Activated B cell treated with CpG ODN at 0.5 μM for 24 hours (primary cell): ENCODE results near the gene TNPO1. TPM values are rescaled to one million over a fixed set of nuclear protein-coding genes. Genes with fewer than 3 reads are reported as not detected.

Source experiments
- ATAC-seq: fragments of 200-7000 bp; cut with Tn5 transposase; one replicate; pipeline ENCODE4 v1.10.0; 2021; ENCODE audit warnings: low read depth, mild to moderate bottlenecking, moderate library complexity
- CTCF ChIA-PET: fragments of 350-600 bp; sonication (Branson Sonifier 250); formaldehyde crosslinking; loops from one replicate; lab custom pipeline; 2021; ENCODE audit warnings: antibody characterized with exemption; lab: Charles Lee
- POLR2A ChIA-PET: fragments of 350-600 bp; sonication (Branson Sonifier 250); formaldehyde crosslinking; loops from one replicate; lab custom pipeline; 2021; ENCODE audit warnings: antibody characterized with exemption; lab: Charles Lee
- DNase-seq: peaks from one replicate; pipeline ENCODE4 v3.0.0; 2022
- H3K27ac Mint-ChIP-seq: one replicate; pipeline ENCODE4 v1.8.0; 2020; ENCODE audit warnings: mixed read lengths
- H3K27me3 Mint-ChIP-seq: one replicate; pipeline ENCODE4 v1.8.0; 2021; ENCODE audit warnings: mixed read lengths
- H3K36me3 Mint-ChIP-seq: one replicate; pipeline ENCODE4 v1.8.0; 2021; ENCODE audit warnings: low read depth, mixed read lengths
- H3K4me1 Mint-ChIP-seq: one replicate; pipeline ENCODE4 v1.8.0; 2021; ENCODE audit warnings: mixed read lengths
- H3K4me3 Mint-ChIP-seq: one replicate; pipeline ENCODE4 v1.8.0; 2020; ENCODE audit warnings: mild to moderate bottlenecking, mixed read lengths
- H3K9me3 Mint-ChIP-seq: one replicate; pipeline ENCODE4 v1.8.0; 2020; ENCODE audit warnings: mixed read lengths
- intact Hi-C: fragments of 100-400 bp; cut with micrococcal nuclease; formaldehyde crosslinking; loops from one replicate; pipeline ENCODE4 v1.15.1; 2024
- total RNA-seq: library from RNA; stranded (reverse); gene quantifications from 2 replicates; pipeline ENCODE4 v1.2.3, GENCODE V29; 2022
- TF ChIP-seq, protein P1 (sequence below): fragments of 200-600 bp; IDR thresholded peaks from one replicate; pipeline ENCODE4 v1.8.0; 2022; ENCODE audit warnings: antibody characterized with exemption, mild to moderate bottlenecking

Gene TNPO1
- total RNA-seq, 1 donor from 2014 or later: 109 TPM

DNA sequence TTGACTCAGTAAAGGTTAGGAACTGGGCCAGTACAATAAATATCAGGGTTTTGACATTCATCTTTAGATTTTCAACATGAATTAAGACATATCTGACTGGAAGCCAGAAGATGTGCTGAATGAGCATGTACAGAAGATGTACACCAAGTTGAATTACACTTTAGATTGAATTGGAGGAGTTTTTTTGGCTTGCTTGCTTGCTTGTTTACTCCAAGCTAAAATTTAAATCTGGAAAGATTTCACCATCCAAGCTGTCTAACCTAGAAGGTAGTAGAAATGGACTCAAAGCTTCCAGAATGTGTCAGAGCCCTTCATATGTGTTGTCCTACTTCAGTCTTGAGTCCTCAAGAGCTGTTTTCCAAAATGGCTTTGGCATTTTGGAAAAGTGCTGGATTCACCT is 90.3 kb downstream of the TNPO1 start:
- Mint-ChIP-seq H3K27ac (no peak overlapping the region), H3K4me1 (no peaks in the 10 kb centered on the region), H3K27me3 (no peaks in the 10 kb centered on the region), H3K9me3 (no peaks in the 10 kb centered on the region), H3K4me3 (no peak overlapping the region), H3K36me3 (peaks cover 69% of the 10 kb centered on the region)
- intact Hi-C loops: no loop called here
- DNase-seq (no peak), ATAC-seq (no peak)
- TF ChIP-seq, protein P1, sequence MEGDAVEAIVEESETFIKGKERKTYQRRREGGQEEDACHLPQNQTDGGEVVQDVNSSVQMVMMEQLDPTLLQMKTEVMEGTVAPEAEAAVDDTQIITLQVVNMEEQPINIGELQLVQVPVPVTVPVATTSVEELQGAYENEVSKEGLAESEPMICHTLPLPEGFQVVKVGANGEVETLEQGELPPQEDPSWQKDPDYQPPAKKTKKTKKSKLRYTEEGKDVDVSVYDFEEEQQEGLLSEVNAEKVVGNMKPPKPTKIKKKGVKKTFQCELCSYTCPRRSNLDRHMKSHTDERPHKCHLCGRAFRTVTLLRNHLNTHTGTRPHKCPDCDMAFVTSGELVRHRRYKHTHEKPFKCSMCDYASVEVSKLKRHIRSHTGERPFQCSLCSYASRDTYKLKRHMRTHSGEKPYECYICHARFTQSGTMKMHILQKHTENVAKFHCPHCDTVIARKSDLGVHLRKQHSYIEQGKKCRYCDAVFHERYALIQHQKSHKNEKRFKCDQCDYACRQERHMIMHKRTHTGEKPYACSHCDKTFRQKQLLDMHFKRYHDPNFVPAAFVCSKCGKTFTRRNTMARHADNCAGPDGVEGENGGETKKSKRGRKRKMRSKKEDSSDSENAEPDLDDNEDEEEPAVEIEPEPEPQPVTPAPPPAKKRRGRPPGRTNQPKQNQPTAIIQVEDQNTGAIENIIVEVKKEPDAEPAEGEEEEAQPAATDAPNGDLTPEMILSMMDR: no peak
- CTCF ChIA-PET: no interaction called here
- POLR2A ChIA-PET: interaction anchor here (0.5 kb wide), 1 partner anchor 8 kb away, joined by 5 read pairs; no protein-coding TSS in a partner anchor

- TF ChIP-seq, protein P1: no peak
- DNase-seq (no peak), ATAC-seq (no peak)
- Mint-ChIP-seq H3K36me3 (peaks cover 55% of the 10 kb centered on the region), H3K27me3 (no peaks in the 10 kb centered on the region), H3K27ac (no peak overlapping the region), H3K4me1 (no peaks in the 10 kb centered on the region), H3K9me3 (no peaks in the 10 kb centered on the region), H3K4me3 (no peak overlapping the region)
- intact Hi-C loops: no loop called here
- CTCF ChIA-PET: no interaction called here
- POLR2A ChIA-PET: interaction anchor here (0.7 kb wide), 1 partner anchor 48 kb away, joined by 4 read pairs; no protein-coding TSS in a partner anchor
These were observed 92.2 kb downstream of the TNPO1 start for GRCh38 chr5:72908664-72909063.

DNA sequence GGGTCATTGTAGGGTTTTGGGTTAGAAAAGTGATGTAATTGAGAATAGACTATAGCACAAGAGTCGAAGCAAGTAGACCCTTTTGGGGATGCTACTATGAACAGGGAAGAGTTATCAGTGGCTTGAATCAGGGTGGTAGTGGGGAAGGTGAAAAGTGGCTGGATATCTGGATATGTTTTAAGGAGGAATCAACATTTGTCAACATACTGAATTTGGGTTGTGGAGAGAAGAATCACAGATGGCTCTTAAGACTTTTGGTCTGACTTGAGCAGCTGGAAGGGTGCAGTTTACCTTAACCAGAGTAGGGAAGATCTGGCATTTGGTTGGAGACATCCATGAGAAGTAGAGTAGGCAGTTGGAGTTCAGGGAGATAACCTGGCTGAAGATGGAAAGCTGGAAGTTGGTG is 100.9 kb downstream of the TNPO1 start:
- intact Hi-C loops: no loop called here
- Mint-ChIP-seq H3K27ac (no peak overlapping the region), H3K4me3 (no peak overlapping the region), H3K27me3 (no peaks in the 10 kb centered on the region), H3K9me3 (no peaks in the 10 kb centered on the region), H3K4me1 (no peaks in the 10 kb centered on the region), H3K36me3 (no peaks in the 10 kb centered on the region)
- DNase-seq (no peak), ATAC-seq (no peak)
- TF ChIP-seq, protein P1: no peak
- ChIA-PET POLR2A (no interaction called here), CTCF (no interaction called here)

- DNase-seq (no peak), ATAC-seq (no peak)
- no peak overlapping the region for H3K27ac Mint-ChIP-seq
- H3K36me3 Mint-ChIP-seq: no peaks in the 10 kb centered on the region
- ChIA-PET CTCF (no interaction called here), POLR2A (no interaction called here)
- no peaks in the 10 kb centered on the region for H3K27me3 Mint-ChIP-seq
- intact Hi-C loops: loop anchor here (2.0 kb wide), 1 partner anchor 616 kb away; no protein-coding TSS in a partner anchor
- H3K4me1 Mint-ChIP-seq: no peaks in the 10 kb centered on the region
- no peaks in the 10 kb centered on the region for H3K9me3 Mint-ChIP-seq
- TF ChIP-seq, protein P1: no peak
- no peak overlapping the region for H3K4me3 Mint-ChIP-seq
These were observed 104.4 kb downstream of the TNPO1 start for GRCh38 chr5:72920690-72921502.

DNA sequence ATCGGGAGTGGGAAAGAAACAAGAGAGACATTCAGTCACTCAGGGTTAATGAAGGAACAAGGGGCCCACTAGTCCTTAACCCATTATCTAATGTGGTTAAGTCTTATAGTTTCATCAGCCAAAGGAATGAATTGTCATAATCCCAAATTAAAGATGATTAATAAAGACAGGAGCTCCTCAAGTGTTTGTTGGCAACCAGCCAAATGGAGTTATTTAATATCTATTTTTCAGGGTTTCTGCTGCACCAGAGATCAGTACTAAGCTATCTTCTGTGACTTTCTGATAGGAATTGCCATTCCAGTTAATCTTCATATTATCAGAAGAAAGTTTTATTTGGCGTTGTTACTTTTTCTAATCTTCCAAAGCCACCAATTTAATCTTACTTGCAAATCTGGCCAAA is 105.4 kb downstream of the TNPO1 start:
- Mint-ChIP-seq H3K27ac (no peak overlapping the region), H3K36me3 (no peaks in the 10 kb centered on the region), H3K4me3 (no peak overlapping the region), H3K9me3 (no peaks in the 10 kb centered on the region), H3K4me1 (no peaks in the 10 kb centered on the region), H3K27me3 (peaks cover 6% of the 10 kb centered on the region)
- POLR2A ChIA-PET: no interaction called here
- intact Hi-C loops: loop anchor here (2.0 kb wide), 1 partner anchor 615 kb away; no protein-coding TSS in a partner anchor
- ATAC-seq (no peak), DNase-seq (no peak)
- TF ChIP-seq, protein P1: no peak
- CTCF ChIA-PET: no interaction called here
